ENCODE results near the gene HSDL1. TPM values are rescaled to one million over a fixed set of nuclear protein-coding genes. Genes with fewer than 3 reads are reported as not detected.

HSDL1 gene
- total RNA-seq, 1 donor from 2014 or later, result 81.7 TPM

GRCh38 chr16:84074721-84075120 lies 70.3 kb downstream of the HSDL1 start:
- no peak for TF ChIP-seq CTCF (IDR thresholded peaks at IDR 0.05; ENCODE audit: partially characterized antibody, unreplicated experiment)
- H3K9me3 Mint-ChIP-seq (ENCODE audit: unreplicated experiment), result no peaks in the 10 kb centered on the region
- H3K36me3 Mint-ChIP-seq (ENCODE audit: unreplicated experiment), result peaks cover 10% of the 10 kb centered on the region
- peaks cover 10% of the 10 kb centered on the region for H3K4me1 Mint-ChIP-seq (ENCODE audit: low read depth, unreplicated experiment)
- no peak for DNase-seq
- H3K4me3 Mint-ChIP-seq (ENCODE audit: unreplicated experiment), result no peak overlapping the region
- H3K27ac Mint-ChIP-seq (ENCODE audit: unreplicated experiment), result no peak overlapping the region
- H3K27me3 Mint-ChIP-seq (ENCODE audit: unreplicated experiment), result peaks cover 3% of the 10 kb centered on the region

Other genes starting within 250 kb of the HSDL1 start
- gene MLYCD, start 246.1 kb downstream of the HSDL1 start, total RNA-seq (ENCODE audit: unreplicated experiment), result 9.5 TPM
- gene OSGIN1, start 191.9 kb downstream of the HSDL1 start, total RNA-seq (ENCODE audit: unreplicated experiment), result not detected
- 112 TPM for gene NECAB2, start 176.9 kb downstream of the HSDL1 start, total RNA-seq (ENCODE audit: unreplicated experiment)
- not detected for gene SLC38A8, start 102.4 kb downstream of the HSDL1 start, total RNA-seq (ENCODE audit: unreplicated experiment)
- gene MBTPS1, start 28.2 kb downstream of the HSDL1 start, total RNA-seq (ENCODE audit: unreplicated experiment), result 105 TPM
- gene DNAAF1, start 131 bp upstream of the HSDL1 start, total RNA-seq (ENCODE audit: unreplicated experiment), result 0.56 TPM
- gene TAF1C, start 41.9 kb upstream of the HSDL1 start, total RNA-seq (ENCODE audit: unreplicated experiment), result 74.7 TPM
- gene ADAD2, start 46.0 kb upstream of the HSDL1 start, total RNA-seq (ENCODE audit: unreplicated experiment), result not detected
- gene KCNG4, start 94.8 kb upstream of the HSDL1 start, total RNA-seq (ENCODE audit: unreplicated experiment), result not detected
- 0.93 TPM for gene WFDC1, start 149.7 kb upstream of the HSDL1 start, total RNA-seq (ENCODE audit: unreplicated experiment)
- not detected for gene ATP2C2, start 223.4 kb upstream of the HSDL1 start, total RNA-seq (ENCODE audit: unreplicated experiment)

Data from glutamatergic neuron (in vitro differentiated cells).